Neural progenitor cell (in vitro differentiated cells): ENCODE data around the gene ZNF213.

Experiments used
- EZH2 ChIP-seq: fragments of 200-600 bp; sonication (generic); IDR thresholded peaks from 2 replicates; pipeline ENCODE4 v1.6.1; 2017; ENCODE audit warnings: antibody characterized with exemption, mild to moderate bottlenecking, moderate library complexity
- TF ChIP-seq, protein P1 (sequence below): fragments of 200-600 bp; sonication (generic); IDR thresholded peaks from 2 replicates; pipeline ENCODE4 v1.5.1; 2017; ENCODE audit warnings: antibody characterized with exemption, mild to moderate bottlenecking

DNA sequence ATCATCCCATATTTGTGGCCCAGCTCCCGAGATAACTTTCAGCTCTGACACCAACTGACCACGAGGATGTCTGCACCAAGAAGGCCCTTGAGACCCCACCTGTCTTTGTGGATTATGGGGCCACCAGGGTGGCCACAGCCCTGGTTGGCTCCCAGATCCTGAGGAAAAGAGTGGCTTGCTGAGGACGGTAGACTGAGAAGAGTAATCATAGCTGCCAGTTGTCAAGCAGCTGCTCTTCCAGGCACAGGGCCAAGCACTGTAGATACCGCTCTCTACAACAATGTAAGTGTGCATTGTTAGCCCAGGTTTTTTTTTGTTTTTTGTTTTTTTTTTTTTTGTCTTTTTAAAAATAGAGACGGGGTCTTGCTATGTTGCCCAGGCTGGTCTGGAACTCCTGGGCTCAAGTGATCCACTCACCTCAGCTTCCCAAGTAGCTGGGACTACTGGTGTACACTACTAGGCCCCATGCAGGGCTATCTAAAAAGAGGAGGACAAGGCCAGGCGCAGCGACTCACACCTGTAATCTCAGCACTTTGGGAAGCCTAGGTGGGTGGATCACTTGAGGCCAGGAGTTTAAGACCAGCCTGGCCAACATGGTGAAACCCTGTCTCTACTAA is 12.9 kb upstream of the ZNF213 start:
- TF ChIP-seq, protein P1, sequence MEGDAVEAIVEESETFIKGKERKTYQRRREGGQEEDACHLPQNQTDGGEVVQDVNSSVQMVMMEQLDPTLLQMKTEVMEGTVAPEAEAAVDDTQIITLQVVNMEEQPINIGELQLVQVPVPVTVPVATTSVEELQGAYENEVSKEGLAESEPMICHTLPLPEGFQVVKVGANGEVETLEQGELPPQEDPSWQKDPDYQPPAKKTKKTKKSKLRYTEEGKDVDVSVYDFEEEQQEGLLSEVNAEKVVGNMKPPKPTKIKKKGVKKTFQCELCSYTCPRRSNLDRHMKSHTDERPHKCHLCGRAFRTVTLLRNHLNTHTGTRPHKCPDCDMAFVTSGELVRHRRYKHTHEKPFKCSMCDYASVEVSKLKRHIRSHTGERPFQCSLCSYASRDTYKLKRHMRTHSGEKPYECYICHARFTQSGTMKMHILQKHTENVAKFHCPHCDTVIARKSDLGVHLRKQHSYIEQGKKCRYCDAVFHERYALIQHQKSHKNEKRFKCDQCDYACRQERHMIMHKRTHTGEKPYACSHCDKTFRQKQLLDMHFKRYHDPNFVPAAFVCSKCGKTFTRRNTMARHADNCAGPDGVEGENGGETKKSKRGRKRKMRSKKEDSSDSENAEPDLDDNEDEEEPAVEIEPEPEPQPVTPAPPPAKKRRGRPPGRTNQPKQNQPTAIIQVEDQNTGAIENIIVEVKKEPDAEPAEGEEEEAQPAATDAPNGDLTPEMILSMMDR: no peak
- no peak for TF ChIP-seq EZH2
